Prostate gland (tissue), 2 donors: Measurements from ENCODE around the gene NUP133. TPM values are rescaled to one million over a fixed set of nuclear protein-coding genes. Genes with fewer than 3 reads are reported as not detected.

Experiments
- DNase-seq: peaks from one replicate; pipeline ENCODE4 v3.0.0-alpha.2; 2019; ENCODE audit warnings: low spot score
- H3K27ac ChIP-seq, 2 donors: fragments of 200-600 bp; sonication (generic); 2 replicates each; pipeline ENCODE4 v1.5.1; 2017 to 2019
- H3K27me3 ChIP-seq: fragments of 200-600 bp; sonication (generic); replicated peaks from 2 replicates; pipeline ENCODE4 v1.5.1; 2019; ENCODE audit not compliant: insufficient read depth
- H3K36me3 ChIP-seq, 2 donors: fragments of 200-600 bp; sonication (generic); 1 replicate in 1 of 2; 2 replicates in 1 of 2; pipeline versions ENCODE4 v1.5.1 to v1.8.1; 2017 to 2019
- H3K4me1 ChIP-seq: fragments of 200-600 bp; sonication (generic); replicated peaks from 2 replicates; pipeline ENCODE4 v1.5.1; 2019
- H3K4me3 ChIP-seq, 2 donors: fragments of 200-600 bp; sonication (generic); 2 replicates each; pipeline ENCODE4 v1.5.1; 2017 to 2019
- H3K9me3 ChIP-seq: fragments of 200-600 bp; sonication (generic); 2 replicates; pipeline ENCODE4 v1.5.1; 2017
- POLR2A ChIP-seq: fragments of 450-650 bp; IDR thresholded peaks from one replicate; pipeline ENCODE4 v1.6.1; 2016; ENCODE audit warnings: antibody characterized with exemption, mild to moderate bottlenecking
- POLR2AphosphoS5 ChIP-seq: sonication (generic); formaldehyde crosslinking; IDR thresholded peaks from one replicate; pipeline ENCODE4 v1.6.1; 2017; ENCODE audit warnings: antibody characterized with exemption
- whole genome bisulfite sequencing: methylation state at CpG from one replicate; pipeline ENCODE4 v1.1.5; 2018; 5-methylcytosine and 5-hydroxymethylcytosine counted together
- intact Hi-C: fragments of 100-400 bp; cut with DNase I; formaldehyde crosslinking; loops from one replicate; pipeline ENCODE4 v1.14.2; 2022
- total RNA-seq, 2 donors: library from RNA; depleted of rRNA; stranded (reverse); fragments of >200 nt; gene quantifications; one replicate each; pipeline ENCODE4 v1.1.0, GENCODE V29; 2016
- TF ChIP-seq, protein P1 (sequence below), 4 experiments: fragments of 200-600 bp in 2 of 4; fragments of 450-650 bp in 2 of 4; sonication (generic) in 2 of 4; IDR thresholded peaks; 1 replicate in 3 of 4; 2 replicates in 1 of 4; pipeline ENCODE4 v1.5.1; 2016 to 2019; ENCODE audit warnings: antibody characterized with exemption in 4 of 4, mild to moderate bottlenecking in 2 of 4, moderate library complexity in 2 of 4

Gene NUP133
- total RNA-seq, 2 donors from 2014 or later, result 26.3 to 36.4 TPM

DNA sequence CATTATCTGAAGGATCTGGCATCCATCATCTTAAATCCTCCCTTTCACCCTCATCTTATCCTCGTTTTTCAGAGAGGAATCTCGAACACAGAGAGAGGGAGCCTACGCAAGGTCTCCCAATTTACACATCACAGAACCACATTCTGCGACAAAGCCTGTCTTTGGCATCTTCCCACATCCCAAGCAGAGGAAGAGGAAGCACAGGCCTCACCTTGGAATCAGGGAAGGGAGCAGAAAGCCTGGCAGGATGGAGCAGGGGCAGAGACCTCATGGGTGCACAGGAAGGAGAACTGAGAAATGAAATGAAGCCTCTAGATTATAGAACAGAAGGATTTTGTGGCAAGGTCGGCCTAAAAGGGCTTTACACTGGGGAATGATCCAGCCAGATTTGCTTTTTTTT lies 44.6 kb upstream of the NUP133 start:
- Histone ChIP-seq H3K4me1 (peaks cover 4% of the 10 kb centered on the region), H3K36me3 (no peaks in the 10 kb centered on the region), H3K4me3 (no peak overlapping the region), H3K27ac (no peak overlapping the region), H3K27me3 (no peaks in the 10 kb centered on the region), H3K9me3 (no peaks in the 10 kb centered on the region)
- no peak for DNase-seq
- intact Hi-C loops, result no loop called here
- TF ChIP-seq POLR2A (no peak), POLR2AphosphoS5 (no peak)
- TF ChIP-seq, protein P1, sequence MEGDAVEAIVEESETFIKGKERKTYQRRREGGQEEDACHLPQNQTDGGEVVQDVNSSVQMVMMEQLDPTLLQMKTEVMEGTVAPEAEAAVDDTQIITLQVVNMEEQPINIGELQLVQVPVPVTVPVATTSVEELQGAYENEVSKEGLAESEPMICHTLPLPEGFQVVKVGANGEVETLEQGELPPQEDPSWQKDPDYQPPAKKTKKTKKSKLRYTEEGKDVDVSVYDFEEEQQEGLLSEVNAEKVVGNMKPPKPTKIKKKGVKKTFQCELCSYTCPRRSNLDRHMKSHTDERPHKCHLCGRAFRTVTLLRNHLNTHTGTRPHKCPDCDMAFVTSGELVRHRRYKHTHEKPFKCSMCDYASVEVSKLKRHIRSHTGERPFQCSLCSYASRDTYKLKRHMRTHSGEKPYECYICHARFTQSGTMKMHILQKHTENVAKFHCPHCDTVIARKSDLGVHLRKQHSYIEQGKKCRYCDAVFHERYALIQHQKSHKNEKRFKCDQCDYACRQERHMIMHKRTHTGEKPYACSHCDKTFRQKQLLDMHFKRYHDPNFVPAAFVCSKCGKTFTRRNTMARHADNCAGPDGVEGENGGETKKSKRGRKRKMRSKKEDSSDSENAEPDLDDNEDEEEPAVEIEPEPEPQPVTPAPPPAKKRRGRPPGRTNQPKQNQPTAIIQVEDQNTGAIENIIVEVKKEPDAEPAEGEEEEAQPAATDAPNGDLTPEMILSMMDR (IDR thresholded peaks at IDR 0.05), result no peak
- WGBS, result 73% methylated on average over 5 of the region's 5 CpGs

DNA sequence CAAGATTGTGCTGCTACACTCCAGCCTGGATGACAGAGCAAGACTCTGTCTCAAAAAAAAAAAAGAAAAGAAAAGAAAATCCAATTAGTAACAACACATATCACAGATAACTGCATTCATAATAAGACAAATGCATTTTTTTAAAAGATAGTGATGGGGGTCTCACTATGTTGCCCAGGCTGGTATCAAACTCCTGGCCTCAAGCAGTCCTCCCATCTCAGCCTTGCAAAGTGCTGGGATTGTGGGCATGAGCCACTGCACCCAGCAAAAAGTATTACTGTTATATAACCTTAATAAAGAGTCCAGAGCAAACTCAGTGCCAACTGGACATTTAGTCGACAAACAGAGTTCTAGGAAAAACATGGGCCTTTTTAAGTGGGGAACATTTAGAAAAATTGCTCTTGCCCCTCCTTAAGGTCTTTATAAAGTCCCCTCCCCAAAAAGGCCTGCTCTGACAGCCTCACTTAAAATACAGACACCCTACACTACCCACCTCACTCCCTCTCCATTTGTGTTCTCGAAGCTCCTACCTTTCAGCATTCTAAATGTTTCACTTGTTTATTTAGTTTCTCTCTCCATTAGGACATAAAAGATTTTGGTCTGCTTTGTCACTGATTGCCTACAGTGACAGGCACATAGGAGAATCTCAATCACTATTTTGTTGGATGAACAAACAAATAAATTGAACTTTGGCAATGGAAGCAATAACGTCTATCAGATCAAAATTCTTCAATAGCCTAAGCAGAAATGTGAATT lies 42.8 kb upstream of the NUP133 start:
- Histone ChIP-seq H3K9me3 (no peaks in the 10 kb centered on the region), H3K27ac (no peak overlapping the region), H3K27me3 (no peaks in the 10 kb centered on the region), H3K36me3 (no peaks in the 10 kb centered on the region), H3K4me1 (peaks cover 4% of the 10 kb centered on the region), H3K4me3 (no peak overlapping the region)
- DNase-seq, result no peak
- 36% methylated on average over 3 of the region's 3 CpGs for WGBS
- intact Hi-C loops, result no loop called here
- TF ChIP-seq POLR2A, result no peak

DNA sequence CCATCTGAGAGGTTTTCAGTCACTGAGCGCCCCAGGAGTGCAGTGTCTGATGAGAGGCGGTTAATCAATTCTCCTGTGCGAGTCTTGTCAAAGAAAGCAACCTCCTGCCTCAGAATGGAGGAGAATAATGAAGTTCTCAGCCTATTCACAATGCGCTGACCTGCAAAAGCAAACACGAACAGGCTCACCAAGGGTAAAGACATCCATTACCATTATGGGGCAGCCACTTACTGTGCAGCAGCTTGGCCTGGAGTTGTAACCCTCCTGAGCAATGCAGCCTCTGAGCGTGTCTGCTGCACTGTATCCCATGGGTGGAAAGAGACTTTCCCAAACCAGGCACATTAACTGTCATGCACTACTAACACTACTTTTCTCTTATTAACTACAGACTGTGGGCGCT lies 39.4 kb upstream of the NUP133 start:
- intact Hi-C loops, result no loop called here
- Histone ChIP-seq H3K27ac (no peak overlapping the region), H3K9me3 (no peaks in the 10 kb centered on the region), H3K4me1 (peaks cover 4% of the 10 kb centered on the region), H3K4me3 (no peak overlapping the region), H3K36me3 (no peaks in the 10 kb centered on the region), H3K27me3 (no peaks in the 10 kb centered on the region)
- TF ChIP-seq POLR2A (no peak), POLR2AphosphoS5 (no peak)
- TF ChIP-seq, protein P1 (IDR thresholded peaks at IDR 0.05), result no peak
- no peak for DNase-seq
- 84% methylated on average over 7 of the region's 7 CpGs for WGBS

DNA sequence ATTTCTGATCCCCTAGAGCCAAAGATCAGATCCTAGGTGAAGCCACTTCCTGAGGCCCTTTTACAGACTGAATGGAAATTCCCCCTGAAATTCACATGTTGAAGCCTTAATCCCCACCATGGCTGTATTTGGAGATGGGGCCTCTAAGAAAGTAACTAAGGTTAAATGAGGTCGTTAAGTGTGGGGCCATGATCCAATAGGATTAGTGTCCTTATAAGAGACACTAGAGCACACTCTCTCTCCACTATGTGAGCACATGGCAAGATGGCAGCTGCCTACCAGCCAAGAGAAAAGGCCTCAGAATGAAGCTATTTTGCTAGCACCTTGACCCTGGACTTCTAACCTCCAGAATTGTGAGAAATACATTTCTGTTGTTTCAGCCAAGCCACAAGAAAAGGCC lies 36.4 kb upstream of the NUP133 start:
- intact Hi-C loops, result no loop called here
- TF ChIP-seq POLR2AphosphoS5 (no peak), POLR2A (no peak)
- TF ChIP-seq, protein P1 (IDR thresholded peaks at IDR 0.05), result no peak

DNA sequence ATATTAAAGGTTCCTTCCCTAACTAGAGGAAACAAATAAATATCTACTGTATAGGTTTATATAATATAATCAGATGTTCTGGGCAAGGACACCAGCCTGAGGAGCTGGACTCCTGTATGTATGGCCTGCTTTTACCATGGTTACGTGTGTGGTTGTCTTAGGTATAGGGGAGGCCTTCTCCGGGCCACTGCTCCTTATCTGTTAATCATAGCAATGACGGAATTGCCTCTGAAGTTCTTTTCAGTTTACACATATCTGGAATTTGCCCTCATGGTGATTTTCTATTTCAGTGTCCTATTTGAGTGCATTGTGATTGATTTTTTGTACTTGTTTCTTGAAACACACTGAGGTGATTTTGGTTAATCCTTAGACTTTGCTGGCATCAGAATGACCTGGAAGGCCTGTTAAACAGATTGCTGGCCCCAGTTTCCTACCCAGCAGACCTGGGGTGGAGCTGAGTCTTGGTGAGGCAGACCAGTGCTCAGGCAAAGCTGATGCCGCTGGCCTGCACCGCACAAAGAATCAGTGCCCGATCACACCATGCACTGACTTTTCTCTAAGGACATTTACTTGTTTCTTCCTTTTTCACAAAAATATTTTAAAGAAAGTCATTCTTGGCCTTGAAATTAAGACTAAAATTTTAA lies 31.8 kb upstream of the NUP133 start:
- Histone ChIP-seq H3K27ac (no peak overlapping the region), H3K4me1 (no peaks in the 10 kb centered on the region), H3K4me3 (no peak overlapping the region), H3K36me3 (no peaks in the 10 kb centered on the region), H3K27me3 (no peaks in the 10 kb centered on the region), H3K9me3 (no peaks in the 10 kb centered on the region)
- intact Hi-C loops, result no loop called here
- DNase-seq, result no peak
- WGBS, result 83% methylated on average over 6 of the region's 6 CpGs
- TF ChIP-seq, protein P1 (IDR thresholded peaks at IDR 0.05), result no peak
- no peak for TF ChIP-seq POLR2AphosphoS5
- no peak for TF ChIP-seq POLR2A

More for the DNA sequence above, 36.4 kb upstream of the NUP133 start:
- H3K4me3 ChIP-seq, result no peak overlapping the region
- no peaks in the 10 kb centered on the region for H3K27me3 ChIP-seq
- H3K4me1 ChIP-seq, result peaks cover under 1% of the 10 kb centered on the region
- no peaks in the 10 kb centered on the region for H3K9me3 ChIP-seq
- no peak for DNase-seq
- H3K27ac ChIP-seq, result no peak overlapping the region
- H3K36me3 ChIP-seq, result no peaks in the 10 kb centered on the region
- 95% methylated on average over 1 of the region's 1 CpG for WGBS
